NCI-H146 treated with DMSO at 0.1 percent for 48 hours (cell line): ENCODE data around the gene COX20.
"Not testable (repeated sequence)": the region's sequence is repeated elsewhere in the genome, so short reads cannot be mapped to it uniquely, and the experiment has no call there.

Source experiments
- DNase-seq: peaks from one replicate; lab custom pipeline; 2025; ENCODE audit not compliant: unreplicated experiment; lab: John Stamatoyannopoulos, UW

COX20 gene

GRCh38 chr1:244821134-244821533, 14.3 kb upstream of the COX20 start:
- DNase-seq = no peak

- DNase-seq = no peak
These were observed 12.6 kb upstream of the COX20 start for GRCh38 chr1:244822878-244823277.

GRCh38 chr1:244826712-244827111, 8.7 kb upstream of the COX20 start:
- no peak for DNase-seq

- no peak for DNase-seq
These were observed 4.8 kb upstream of the COX20 start for GRCh38 chr1:244830639-244831038.

GRCh38 chr1:244833260-244833659, 2.2 kb upstream of the COX20 start:
- DNase-seq = not testable (repeated sequence)

GRCh38 chr1:244833734-244834542, 1.5 kb upstream of the COX20 start:
- DNase-seq = peak; percentile 80

- DNase-seq = peak; percentile 97
These were observed 749 bp upstream of the COX20 start for GRCh38 chr1:244834543-244835275.

- peak; percentile 64 for DNase-seq
These were observed 670 bp downstream of the COX20 start for GRCh38 chr1:244836135-244836521.

GRCh38 chr1:244836584-244836983, 1.1 kb downstream of the COX20 start:
- DNase-seq = no peak

GRCh38 chr1:244837597-244838258, 2.3 kb downstream of the COX20 start:
- no peak for DNase-seq

- no peak for DNase-seq
These were observed 4.2 kb downstream of the COX20 start for GRCh38 chr1:244839656-244840055.

- DNase-seq = no peak
These were observed 4.8 kb downstream of the COX20 start for GRCh38 chr1:244840219-244840794.

- DNase-seq = no peak
These were observed 5.9 kb downstream of the COX20 start for GRCh38 chr1:244841273-244841927.

- no peak for DNase-seq
These were observed 7.9 kb downstream of the COX20 start for GRCh38 chr1:244843148-244843978.

GRCh38 chr1:244844155-244845121, 9.0 kb downstream of the COX20 start:
- DNase-seq = no peak

- DNase-seq = no peak
These were observed 11.2 kb downstream of the COX20 start for GRCh38 chr1:244846653-244847052.

- DNase-seq = no peak
These were observed 13.9 kb downstream of the COX20 start for GRCh38 chr1:244849189-244849866.

- DNase-seq = no peak
These were observed 14.8 kb downstream of the COX20 start for GRCh38 chr1:244850099-244850852.
